ENCODE measurements around the gene ZNF414. TPM values are rescaled to one million over a fixed set of nuclear protein-coding genes. Genes with fewer than 3 reads are reported as not detected.

The ZNF414 gene
- total and polyA plus RNA-seq, 11 donors = 5.6 to 26.6 (median 14.8) TPM

- TF ChIP-seq POLR2A (IDR thresholded peaks at IDR 0.05) (no peak), CTCF (IDR thresholded peaks at IDR 0.05) (no peak)
- DNase-seq = no peak
- intact Hi-C loops (cut with DNase I) = no loop called here
- H3K4me1 ChIP-seq = peaks cover 0 to 13% (median 4%) of the 10 kb centered on the region in 12 donors
- WGBS, 4 donors = 65 to 83% (median 74%) methylated on average over 4 of the region's 4 CpGs
- no peak overlapping the region for H3K27ac ChIP-seq
- H3K36me3 ChIP-seq = peaks cover 0 to 95% (median 0%) of the 10 kb centered on the region in 9 donors
- no peak overlapping the region for H3K4me3 ChIP-seq
- no peaks in the 10 kb centered on the region for H3K27me3 ChIP-seq
- no peaks in the 10 kb centered on the region for H3K9me3 ChIP-seq
- ATAC-seq = no peak
Observed at GRCh38 chr19:8528500-8528899, 14.5 kb upstream of the ZNF414 start.

- H3K27ac ChIP-seq = peak overlapping the region in 11 of 12 donors; percentile 78 to 93 (median 89)
- ATAC-seq (peak; percentile 72 to 82 (median 78)), DNase-seq (peak; percentile 92 to 94 (median 92))
- peaks cover 0 to 13% (median 4%) of the 10 kb centered on the region in 12 donors for H3K4me1 ChIP-seq
- intact Hi-C loops (cut with DNase I) = no loop called here
- TF ChIP-seq POLR2A (IDR thresholded peaks at IDR 0.05) (peak in 1 of 2 donors; percentile 60), CTCF (IDR thresholded peaks at IDR 0.05) (no peak)
- H3K27me3 ChIP-seq = no peaks in the 10 kb centered on the region
- WGBS, 4 donors = 9 to 14% (median 9%) methylated on average over 43 to 57 of the region's 57 CpGs
- peak overlapping the region; percentile 59 to 90 (median 76) for H3K4me3 ChIP-seq
- no peaks in the 10 kb centered on the region for H3K9me3 ChIP-seq
- H3K36me3 ChIP-seq = peaks cover 0 to 95% (median 0%) of the 10 kb centered on the region in 9 donors
Observed at GRCh38 chr19:8526345-8527091, 12.6 kb upstream of the ZNF414 start.

- intact Hi-C loops (cut with DNase I) = no loop called here
- ATAC-seq (no peak), DNase-seq (no peak)
- Histone ChIP-seq H3K27me3 (no peaks in the 10 kb centered on the region), H3K27ac (peak overlapping the region in 11 of 12 donors; percentile 43 to 92 (median 84)), H3K9me3 (no peaks in the 10 kb centered on the region), H3K4me3 (peak overlapping the region; percentile 21 to 90 (median 76)), H3K36me3 (peaks cover 0 to 92% (median 0%) of the 10 kb centered on the region in 9 donors), H3K4me1 (peaks cover 0 to 13% (median 4%) of the 10 kb centered on the region in 12 donors)
- peak in 7 of 12 donors; percentile 12 to 51 (median 40) for TF ChIP-seq CTCF (IDR thresholded peaks at IDR 0.05)
- TF ChIP-seq POLR2A (IDR thresholded peaks at IDR 0.05) = peak in 1 of 2 donors; percentile 44
- WGBS, 4 donors = 4 to 14% (median 8%) methylated on average over 15 of the region's 15 CpGs
Observed at GRCh38 chr19:8525401-8525684, 11.4 kb upstream of the ZNF414 start.

GRCh38 chr19:8519388-8519787 is 5.4 kb upstream of the ZNF414 start:
- no peaks in the 10 kb centered on the region for H3K9me3 ChIP-seq
- intact Hi-C loops (cut with DNase I) = no loop called here
- H3K36me3 ChIP-seq = peaks cover 0 to 33% (median 0%) of the 10 kb centered on the region in 9 donors
- ATAC-seq (no peak), DNase-seq (no peak)
- H3K27me3 ChIP-seq = no peaks in the 10 kb centered on the region
- TF ChIP-seq CTCF (IDR thresholded peaks at IDR 0.05) (no peak), POLR2A (IDR thresholded peaks at IDR 0.05) (no peak)
- WGBS, 4 donors = 86 to 97% (median 92%) methylated on average over 6 of the region's 6 CpGs
- no peak overlapping the region for H3K4me3 ChIP-seq
- peaks cover 0 to 41% (median 3%) of the 10 kb centered on the region in 12 donors for H3K4me1 ChIP-seq
- no peak overlapping the region for H3K27ac ChIP-seq

Data from heart left ventricle (tissue), 16 donors.